PFSK-1 (cell line): ENCODE data around the gene SPAG7.

ENCODE experiments used
- POLR2AphosphoS5 ChIP-seq: IDR thresholded peaks from 2 replicates; pipeline ENCODE4 v1.6.1; 2012; ENCODE audit warnings: low read depth, mild to moderate bottlenecking, control low read depth, low read length, moderate library complexity
- SIN3A ChIP-seq: IDR thresholded peaks from 2 replicates; pipeline ENCODE4 v1.6.1; 2012; ENCODE audit warnings: mild to moderate bottlenecking, low read length, moderate library complexity, borderline replicate concordance; ENCODE audit not compliant: insufficient read depth
- TAF1 ChIP-seq: IDR thresholded peaks from 2 replicates; pipeline ENCODE4 v1.6.1; 2012; ENCODE audit warnings: low read length, control low read depth, borderline replicate concordance; ENCODE audit not compliant: insufficient read depth

- TF ChIP-seq POLR2AphosphoS5 = peak; percentile 71
- TF ChIP-seq TAF1 = no peak
- TF ChIP-seq SIN3A = no peak
Measured at GRCh38 chr17:4997302-4998026, 29.8 kb upstream of the SPAG7 start, which contains the start of the genes INCA1 and KIF1C.
